WTC11 (cell line): ENCODE data around the gene NDUFV1. TPM values are rescaled to one million over a fixed set of nuclear protein-coding genes. Genes with fewer than 3 reads are reported as not detected.

ENCODE experiments used
- ATAC-seq: fragments of 200-7000 bp; cut with Tn5 transposase; 2 replicates; pipeline ENCODE4 v1.10.0; 2021; ENCODE audit warnings: mild to moderate bottlenecking, moderate library complexity
- CTCF ChIA-PET: fragments of 300-600 bp; sonication (Branson Sonifier 250); formaldehyde crosslinking; loops from one replicate; lab custom pipeline; 2021; ENCODE audit warnings: antibody characterized with exemption; lab: Charles Lee
- POLR2A ChIA-PET: fragments of 350-600 bp; sonication (Branson Sonifier 250); formaldehyde crosslinking; loops from one replicate; lab custom pipeline; 2021; ENCODE audit warnings: antibody characterized with exemption; lab: Charles Lee
- DNase-seq: peaks from one replicate; pipeline ENCODE4 v3.0.0; 2021; ENCODE audit warnings: low spot score
- H3K27ac Mint-ChIP-seq: 2 replicates; pipeline ENCODE4 v1.8.0; 2021; ENCODE audit warnings: mixed read lengths
- H3K27me3 Mint-ChIP-seq: 2 replicates; pipeline ENCODE4 v1.8.0; 2021; ENCODE audit warnings: low read depth, mild to moderate bottlenecking, moderate library complexity, mixed read lengths
- H3K36me3 Mint-ChIP-seq: 2 replicates; pipeline ENCODE4 v1.8.0; 2021; ENCODE audit warnings: mixed read lengths
- H3K4me1 Mint-ChIP-seq: 2 replicates; pipeline ENCODE4 v1.8.0; 2022; ENCODE audit warnings: mixed read lengths
- H3K4me3 Mint-ChIP-seq: 2 replicates; pipeline ENCODE4 v1.8.0; 2021; ENCODE audit warnings: mild to moderate bottlenecking, moderate library complexity, mixed read lengths
- H3K9me3 Mint-ChIP-seq: 2 replicates; pipeline ENCODE4 v1.8.0; 2021; ENCODE audit warnings: mixed read lengths
- AFF4 ChIP-seq: sonication (generic); formaldehyde crosslinking; IDR thresholded peaks from 2 replicates; pipeline ENCODE4 v1.8.1; 2023; ENCODE audit warnings: mild to moderate bottlenecking, missing genetic modification reagents, borderline replicate concordance
- CREB1 ChIP-seq: sonication (generic); formaldehyde crosslinking; IDR thresholded peaks from 2 replicates; pipeline ENCODE4 v1.8.0; 2023; ENCODE audit warnings: mild to moderate bottlenecking, missing genetic modification reagents
- FOXK1 ChIP-seq: sonication (generic); formaldehyde crosslinking; IDR thresholded peaks from 2 replicates; pipeline ENCODE4 v1.8.0; 2022; ENCODE audit warnings: mild to moderate bottlenecking, moderate library complexity, missing genetic modification reagents
- FOXP1 ChIP-seq: sonication (generic); formaldehyde crosslinking; IDR thresholded peaks from 2 replicates; pipeline ENCODE4 v1.8.0; 2022; ENCODE audit warnings: missing genetic modification reagents, mild to moderate bottlenecking, moderate library complexity, borderline replicate concordance
- HMGA2 ChIP-seq: fragments of 250-450 bp; sonication (Bioruptor Pico); IDR thresholded peaks from 2 replicates; pipeline ENCODE4 v1.4.0; 2021; ENCODE audit warnings: mild to moderate bottlenecking, moderate library complexity
- OVOL2 ChIP-seq: fragments of 250-450 bp; sonication (Bioruptor Pico); IDR thresholded peaks from 2 replicates; pipeline ENCODE4 v1.9.0; 2021; ENCODE audit warnings: mild to moderate bottlenecking, borderline replicate concordance
- PREB ChIP-seq: sonication (generic); formaldehyde crosslinking; IDR thresholded peaks from 2 replicates; pipeline ENCODE4 v1.8.1; 2022; ENCODE audit warnings: mild to moderate bottlenecking, missing genetic modification reagents, moderate library complexity, borderline replicate concordance
- STAT6 ChIP-seq: sonication (generic); formaldehyde crosslinking; conservative IDR thresholded peaks from 2 replicates; pipeline ENCODE4 v1.8.1; 2023; ENCODE audit warnings: mild to moderate bottlenecking, low read depth, missing genetic modification reagents, moderate library complexity
- ZNF232 ChIP-seq: sonication (generic); formaldehyde crosslinking; IDR thresholded peaks from 2 replicates; pipeline ENCODE4 v1.8.0; 2022; ENCODE audit warnings: mild to moderate bottlenecking, missing genetic modification reagents
- ZNF281 ChIP-seq: sonication (generic); formaldehyde crosslinking; IDR thresholded peaks from 2 replicates; pipeline ENCODE4 v1.8.0; 2023; ENCODE audit warnings: mild to moderate bottlenecking, missing genetic modification reagents
- ZNF532 ChIP-seq: fragments of 250-450 bp; sonication (Bioruptor Pico); IDR thresholded peaks from 2 replicates; pipeline ENCODE4 v1.9.0; 2021; ENCODE audit warnings: mild to moderate bottlenecking, borderline replicate concordance
- total RNA-seq: library from RNA; stranded (reverse); gene quantifications from 3 replicates; pipeline ENCODE4 v1.2.3, GENCODE V29; 2021

The NDUFV1 gene
- total RNA-seq, 1 experiment from 2014 or later, result 231 TPM

- H3K4me3 Mint-ChIP-seq, result no peak overlapping the region
These were observed 39.1 kb downstream of the NDUFV1 start for GRCh38 chr11:67645521-67646461.

More at GRCh38 chr11:67645521-67646461, 39.1 kb downstream of the NDUFV1 start:
- ChIA-PET POLR2A (interaction anchor here (1.5 kb wide), 1 partner anchor 16 kb away, joined by 4 read pairs; the partner anchor contains the start of gene NUDT8), CTCF (interaction anchor here (0.5 to 3.3 kb wide), 15 partner anchors 9 to 137 kb away, joined by 3 to 34 read pairs (median 4); partner anchors contain the start of gene NUDT8)
- H3K36me3 Mint-ChIP-seq, result no peaks in the 10 kb centered on the region
- H3K27ac Mint-ChIP-seq, result no peak overlapping the region
- DNase-seq, result peak; percentile 68
- no peak for TF ChIP-seq OVOL2 (CRISPR knock-in tag)
- no peak for TF ChIP-seq CREB1 (CRISPR knock-in tag)
- TF ChIP-seq ZNF232, result no peak
- no peak for TF ChIP-seq AFF4 (CRISPR knock-in tag)
- TF ChIP-seq ZNF532 (CRISPR knock-in tag), result no peak
- no peak for TF ChIP-seq PREB (CRISPR knock-in tag)
- no peak for TF ChIP-seq FOXP1 (CRISPR knock-in tag)
- no peak for TF ChIP-seq FOXK1
- no peak for TF ChIP-seq ZNF281 (CRISPR knock-in tag)
- no peak for TF ChIP-seq HMGA2 (CRISPR knock-in tag)
- no peak for TF ChIP-seq STAT6
- H3K9me3 Mint-ChIP-seq, result no peaks in the 10 kb centered on the region
- peaks cover 6% of the 10 kb centered on the region for H3K4me1 Mint-ChIP-seq
- peak; percentile 47 for ATAC-seq
- H3K27me3 Mint-ChIP-seq, result peaks cover 13% of the 10 kb centered on the region
